Cardiac muscle cell (in vitro differentiated cells and primary cell): Measurements from ENCODE around the gene EPB41L2. TPM values are rescaled to one million over a fixed set of nuclear protein-coding genes. Genes with fewer than 3 reads are reported as not detected.

ENCODE experiments used
- DNase-seq, 2 donors: peaks; one replicate each; pipeline versions ENCODE4 v3.0.0 to v3.0.0-alpha.2; 2010 to 2017; ENCODE audit warnings: low read depth in 1 of 2, low spot score in 1 of 2
- H3K27ac ChIP-seq: fragments of 200-600 bp; sonication (generic); 2 replicates; pipeline ENCODE4 v1.5.1; 2016
- H3K27me3 ChIP-seq: fragments of 200-600 bp; sonication (generic); 2 replicates; pipeline ENCODE4 v1.6.0; 2016; ENCODE audit warnings: control low read depth
- H3K36me3 ChIP-seq: fragments of 200-600 bp; sonication (generic); 2 replicates; pipeline ENCODE4 v1.5.1; 2016; ENCODE audit warnings: control low read depth
- H3K4me1 ChIP-seq: fragments of 200-600 bp; sonication (generic); 2 replicates; pipeline ENCODE4 v1.8.1; 2017; ENCODE audit warnings: low read depth, mild to moderate bottlenecking, mixed run types
- H3K4me3 ChIP-seq: fragments of 200-600 bp; sonication (generic); 2 replicates; pipeline ENCODE4 v1.5.1; 2016; ENCODE audit warnings: mild to moderate bottlenecking
- H3K9me3 ChIP-seq: fragments of 200-600 bp; sonication (generic); 2 replicates; pipeline ENCODE4 v1.5.1; 2017; ENCODE audit warnings: low read depth, mild to moderate bottlenecking, control low read depth
- polyA plus RNA-seq: library from polyadenylated mRNA; unstranded; fragments of >200 nt; fragmentation: Nextera tagmentation; extraction: Ambion mirVana; gene quantifications from 2 replicates; pipeline ENCODE4 v1.2.1, GENCODE V29; 2016
- total RNA-seq: library from RNA; depleted of rRNA; stranded (reverse); fragments of >200 nt; gene quantifications from 2 replicates; pipeline ENCODE4 v1.2.3, GENCODE V29; 2016
- TF ChIP-seq, protein P1 (sequence below): IDR thresholded peaks from 2 replicates; pipeline ENCODE4 v1.5.1; 2012; ENCODE audit warnings: low read depth, mild to moderate bottlenecking, low read length

Gene EPB41L2
- total and polyA plus RNA-seq, 2 experiments from 2014 or later, result 11.0 to 24.0 TPM

DNA sequence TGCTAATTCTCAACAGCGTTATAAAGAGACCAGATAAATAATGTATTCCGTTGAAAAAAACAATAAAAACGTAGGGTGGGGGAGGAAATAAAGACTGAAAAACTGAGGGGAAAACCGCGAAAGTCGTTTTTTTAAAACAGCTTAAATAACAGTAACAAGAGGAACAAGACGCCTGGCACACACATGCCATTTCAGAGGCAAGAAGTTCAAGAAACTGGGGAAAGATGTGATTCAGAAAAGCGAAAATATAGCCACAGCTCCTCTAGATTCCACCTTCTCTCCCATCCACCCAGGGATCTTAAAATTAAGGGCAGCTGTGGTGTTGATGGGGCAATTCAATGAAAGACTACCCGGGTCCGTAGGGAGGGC, 1.3 kb downstream of the EPB41L2 start:
- TF ChIP-seq, protein P1, sequence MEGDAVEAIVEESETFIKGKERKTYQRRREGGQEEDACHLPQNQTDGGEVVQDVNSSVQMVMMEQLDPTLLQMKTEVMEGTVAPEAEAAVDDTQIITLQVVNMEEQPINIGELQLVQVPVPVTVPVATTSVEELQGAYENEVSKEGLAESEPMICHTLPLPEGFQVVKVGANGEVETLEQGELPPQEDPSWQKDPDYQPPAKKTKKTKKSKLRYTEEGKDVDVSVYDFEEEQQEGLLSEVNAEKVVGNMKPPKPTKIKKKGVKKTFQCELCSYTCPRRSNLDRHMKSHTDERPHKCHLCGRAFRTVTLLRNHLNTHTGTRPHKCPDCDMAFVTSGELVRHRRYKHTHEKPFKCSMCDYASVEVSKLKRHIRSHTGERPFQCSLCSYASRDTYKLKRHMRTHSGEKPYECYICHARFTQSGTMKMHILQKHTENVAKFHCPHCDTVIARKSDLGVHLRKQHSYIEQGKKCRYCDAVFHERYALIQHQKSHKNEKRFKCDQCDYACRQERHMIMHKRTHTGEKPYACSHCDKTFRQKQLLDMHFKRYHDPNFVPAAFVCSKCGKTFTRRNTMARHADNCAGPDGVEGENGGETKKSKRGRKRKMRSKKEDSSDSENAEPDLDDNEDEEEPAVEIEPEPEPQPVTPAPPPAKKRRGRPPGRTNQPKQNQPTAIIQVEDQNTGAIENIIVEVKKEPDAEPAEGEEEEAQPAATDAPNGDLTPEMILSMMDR, result no peak
- Histone ChIP-seq H3K27me3 (no peaks in the 10 kb centered on the region), H3K27ac (no peak overlapping the region), H3K4me3 (peak overlapping the region; percentile 97), H3K4me1 (peaks cover 6% of the 10 kb centered on the region), H3K9me3 (no peaks in the 10 kb centered on the region), H3K36me3 (no peaks in the 10 kb centered on the region)
- peak in 1 of 2 donors; percentile 39 for DNase-seq

DNA sequence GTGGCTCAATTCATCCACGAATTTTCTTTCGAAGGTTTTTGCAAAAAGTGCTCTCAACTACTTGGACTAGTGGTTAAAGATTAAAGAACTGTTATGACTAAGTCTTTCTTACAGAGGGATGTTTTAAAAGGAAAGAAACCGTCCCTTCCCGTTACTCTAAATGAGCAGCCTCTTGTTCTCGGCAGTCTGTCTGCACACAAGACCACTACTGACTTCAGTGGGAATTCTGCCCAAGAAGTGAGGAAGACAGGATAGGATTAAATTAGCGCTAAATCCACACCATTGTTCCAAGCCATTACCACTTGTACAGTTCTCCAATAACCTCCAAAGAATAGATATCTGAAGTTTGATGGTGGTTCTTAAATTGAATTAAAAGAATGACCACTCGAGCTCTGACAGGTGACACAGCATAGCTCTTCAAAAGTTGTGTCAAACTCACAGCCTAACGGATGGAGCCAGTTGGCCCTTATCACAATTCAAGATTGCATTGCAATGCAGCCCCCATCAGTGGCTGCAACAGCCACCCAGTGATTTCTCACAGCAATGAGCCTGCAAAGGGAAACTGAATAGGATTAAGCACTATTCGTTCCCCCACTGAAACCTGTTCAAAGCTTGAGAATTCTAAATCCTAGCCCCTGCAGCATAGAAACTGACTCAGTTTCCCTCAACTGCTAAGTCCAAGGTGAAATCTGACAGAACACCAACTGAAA, 1.8 kb downstream of the EPB41L2 start:
- Histone ChIP-seq H3K36me3 (no peaks in the 10 kb centered on the region), H3K4me3 (peak overlapping the region; percentile 97), H3K27ac (no peak overlapping the region), H3K9me3 (no peaks in the 10 kb centered on the region), H3K4me1 (peaks cover 6% of the 10 kb centered on the region), H3K27me3 (no peaks in the 10 kb centered on the region)
- DNase-seq, result peak; percentile 58 to 70
- TF ChIP-seq, protein P1, result no peak

- Histone ChIP-seq H3K4me1 (peaks cover 6% of the 10 kb centered on the region), H3K27ac (no peak overlapping the region), H3K4me3 (no peak overlapping the region), H3K36me3 (no peaks in the 10 kb centered on the region), H3K27me3 (no peaks in the 10 kb centered on the region), H3K9me3 (no peaks in the 10 kb centered on the region)
- DNase-seq, result no peak
- TF ChIP-seq, protein P1, result no peak
Observed at GRCh38 chr6:131060311-131060710, 2.7 kb downstream of the EPB41L2 start.

DNA sequence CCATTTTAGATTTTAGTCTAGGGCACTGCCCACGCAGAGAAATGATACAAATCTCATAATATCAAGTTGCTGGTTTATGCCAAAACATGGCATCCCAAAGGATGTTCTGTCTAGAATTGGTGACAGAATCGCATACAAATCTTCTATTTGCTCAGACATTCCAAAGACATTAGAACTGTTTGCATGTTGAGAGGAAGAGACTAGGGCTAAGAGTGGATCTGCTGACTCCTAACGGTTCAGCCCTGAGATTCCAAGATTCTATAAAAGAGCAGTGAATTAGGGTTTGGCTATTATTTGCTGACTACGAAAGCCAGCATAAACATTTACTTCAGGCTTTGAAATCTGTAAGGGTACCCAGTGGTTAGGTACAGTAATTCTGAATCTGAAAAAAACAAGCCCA, 3.6 kb downstream of the EPB41L2 start:
- DNase-seq, result peak in 1 of 2 donors; percentile 42
- H3K27ac ChIP-seq, result no peak overlapping the region
- no peaks in the 10 kb centered on the region for H3K27me3 ChIP-seq

GRCh38 chr6:131058236-131058635, 4.8 kb downstream of the EPB41L2 start:
- H3K27ac ChIP-seq, result no peak overlapping the region
- H3K36me3 ChIP-seq, result no peaks in the 10 kb centered on the region
- H3K27me3 ChIP-seq, result no peaks in the 10 kb centered on the region
- no peak for DNase-seq
- peaks cover 6% of the 10 kb centered on the region for H3K4me1 ChIP-seq
- TF ChIP-seq, protein P1, result no peak
- H3K9me3 ChIP-seq, result peaks cover 2% of the 10 kb centered on the region
- H3K4me3 ChIP-seq, result no peak overlapping the region

More for the DNA sequence above, 3.6 kb downstream of the EPB41L2 start:
- peaks cover 6% of the 10 kb centered on the region for H3K4me1 ChIP-seq
- H3K4me3 ChIP-seq, result no peak overlapping the region
- no peaks in the 10 kb centered on the region for H3K36me3 ChIP-seq
- TF ChIP-seq, protein P1, result peak; percentile 13
- no peaks in the 10 kb centered on the region for H3K9me3 ChIP-seq
